NCI-H2081 treated with DMSO at 0.1 percent for 48 hours (cell line): Measurements from ENCODE around the gene MCEMP1.
"Not testable (repeated sequence)": the region's sequence is repeated elsewhere in the genome, so short reads cannot be mapped to it uniquely, and the experiment has no call there.

Experiments used
- DNase-seq: peaks from one replicate; lab custom pipeline; 2025; lab: John Stamatoyannopoulos, UW

MCEMP1 gene

DNA sequence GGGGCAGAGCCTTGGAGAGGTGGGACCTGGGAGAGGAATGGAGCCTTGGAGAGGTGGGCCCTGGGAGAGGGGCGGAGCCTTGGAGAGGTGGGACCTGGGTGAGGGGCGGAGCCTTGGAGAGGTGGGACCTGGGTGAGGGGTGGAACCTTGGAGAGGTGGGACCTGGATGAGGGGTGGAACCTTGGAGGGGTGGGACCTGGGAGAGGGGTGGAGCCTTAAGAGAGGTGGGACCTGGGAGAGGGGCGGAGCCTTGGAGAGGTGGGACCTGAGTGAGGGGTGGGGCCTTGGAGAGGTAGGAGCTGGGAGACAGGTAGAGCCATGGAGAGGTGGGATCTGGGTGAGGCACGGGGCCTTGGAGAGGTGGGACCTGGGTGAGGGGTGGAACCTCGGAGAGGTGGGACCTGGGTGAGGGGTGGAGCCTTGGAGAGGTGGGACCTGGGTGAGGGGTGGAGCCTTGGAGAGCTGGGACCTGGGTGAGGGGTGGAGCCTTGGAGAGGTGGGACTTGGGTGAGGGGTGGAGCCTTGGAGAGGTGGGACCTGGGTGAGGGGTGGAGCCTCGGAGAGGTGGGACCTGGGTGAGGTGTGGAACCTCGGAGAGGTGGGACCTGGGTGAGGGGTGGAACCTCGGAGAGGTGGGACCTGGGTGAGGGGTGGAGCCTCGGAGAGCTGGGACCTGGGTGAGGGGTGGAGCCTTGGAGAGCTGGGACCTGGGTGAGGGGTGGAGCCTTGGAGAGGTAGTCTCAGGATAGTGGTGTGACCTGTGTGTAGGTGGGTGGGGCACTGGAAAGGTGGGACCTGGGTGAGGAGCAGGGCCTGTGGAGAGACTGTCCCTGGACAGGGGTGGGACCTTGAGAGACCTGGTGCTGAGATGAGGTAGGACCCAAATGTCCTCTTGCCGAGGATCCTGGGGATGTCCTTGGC lies 33.0 kb upstream of the MCEMP1 start:
- DNase-seq = not testable (repeated sequence)

DNA sequence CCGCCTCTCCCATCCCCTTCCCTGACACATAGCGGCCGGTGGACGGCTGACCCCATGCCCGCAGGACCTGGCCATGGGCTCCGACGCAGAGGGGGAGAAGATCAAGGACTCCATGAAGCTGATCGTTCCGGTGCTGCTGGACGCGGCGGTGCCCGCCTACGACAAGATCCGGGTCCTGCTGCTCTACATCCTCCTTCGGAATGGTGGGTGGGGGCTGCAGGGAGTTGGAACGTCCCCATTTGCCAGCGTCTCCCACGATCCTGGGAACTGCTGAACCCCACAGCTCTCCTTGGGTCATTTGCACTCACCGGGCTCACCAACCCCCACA lies 32.4 kb upstream of the MCEMP1 start:
- no peak for DNase-seq

DNA sequence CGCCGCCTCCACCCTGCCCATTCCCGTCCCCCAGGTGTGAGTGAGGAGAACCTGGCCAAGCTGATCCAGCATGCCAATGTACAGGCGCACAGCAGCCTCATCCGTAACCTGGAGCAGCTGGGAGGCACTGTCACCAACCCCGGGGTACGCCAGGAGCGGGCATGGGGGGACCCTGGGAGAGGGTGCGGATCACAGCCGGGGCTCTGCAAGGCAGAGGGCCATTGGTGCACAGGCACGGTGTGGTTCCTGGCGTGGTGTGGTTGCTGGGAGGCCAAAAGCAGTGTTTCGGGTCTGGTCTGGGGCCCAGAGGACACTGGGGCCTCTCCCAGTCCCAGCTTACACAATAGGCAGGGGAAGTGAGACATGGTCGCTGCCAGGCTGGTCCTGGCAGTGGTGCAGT lies 31.7 kb upstream of the MCEMP1 start:
- no peak for DNase-seq

DNA sequence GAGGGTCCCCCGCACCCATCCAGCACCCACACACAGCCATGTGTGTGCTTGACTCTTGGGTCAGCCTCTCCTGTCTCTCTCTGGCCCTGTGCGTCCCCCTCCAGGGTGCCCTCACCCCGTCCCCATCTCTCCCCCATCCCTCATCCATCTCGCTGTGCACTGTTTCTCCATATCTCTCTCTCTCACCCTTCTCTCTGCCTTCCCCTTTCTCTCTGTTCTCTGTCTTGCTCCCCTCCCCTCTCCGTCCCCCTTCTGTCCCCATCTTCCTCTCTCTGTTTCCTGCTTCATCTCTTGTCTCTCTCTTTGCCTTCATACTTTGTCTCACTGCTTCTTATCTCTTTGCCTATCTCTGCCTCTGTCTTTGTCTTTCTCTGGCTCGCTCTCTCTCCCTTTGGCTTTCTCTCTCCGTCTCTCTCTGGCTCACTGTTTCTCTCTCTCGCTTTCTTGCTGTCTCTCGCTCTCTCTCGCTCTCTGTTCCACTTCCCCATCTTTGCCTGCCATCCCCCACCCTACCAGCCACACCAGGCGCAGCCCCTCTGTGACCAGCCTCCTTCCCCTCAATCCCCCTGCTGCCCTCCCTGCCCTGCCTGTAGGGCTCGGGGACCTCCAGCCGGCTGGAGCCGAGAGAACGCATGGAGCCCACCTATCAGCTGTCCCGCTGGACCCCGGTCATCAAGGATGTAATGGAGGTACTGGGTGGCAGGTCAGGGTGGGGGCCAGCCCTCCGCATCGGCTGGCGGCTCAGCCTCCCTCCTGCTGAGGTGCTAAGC lies 31.0 kb upstream of the MCEMP1 start:
- DNase-seq = no peak

DNA sequence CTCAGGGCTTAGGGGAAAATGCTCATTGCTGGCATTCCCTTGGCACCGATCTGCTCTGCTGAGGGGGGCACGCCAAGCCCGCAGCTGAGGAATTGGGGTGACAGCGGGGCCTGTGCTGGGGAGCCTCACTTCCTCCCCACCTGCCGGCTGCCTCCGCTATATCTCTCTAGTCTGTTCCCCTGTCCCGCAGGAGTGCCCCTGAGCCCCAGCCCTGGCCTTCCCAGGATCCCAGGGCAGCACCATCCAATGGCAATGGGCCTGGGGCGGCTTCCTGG lies 30.5 kb upstream of the MCEMP1 start:
- DNase-seq = no peak

DNA sequence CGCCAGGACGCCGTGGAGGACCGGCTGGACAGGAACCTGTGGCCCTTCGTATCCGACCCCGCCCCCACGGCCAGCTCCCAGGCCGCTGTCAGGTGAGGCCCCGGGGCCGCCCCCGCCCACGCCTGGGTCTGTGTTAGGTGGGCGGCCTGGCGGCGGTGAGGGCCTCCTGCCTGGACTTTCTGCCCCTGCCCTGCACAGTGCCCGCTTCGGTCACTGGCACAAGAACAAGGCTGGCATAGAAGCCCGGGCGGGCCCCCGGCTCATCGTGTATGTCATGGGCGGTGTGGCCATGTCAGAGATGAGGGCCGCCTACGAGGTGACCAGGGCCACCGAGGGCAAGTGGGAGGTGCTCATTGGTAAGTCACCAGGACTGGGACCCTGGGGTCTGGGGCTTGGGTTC lies 29.7 kb upstream of the MCEMP1 start:
- no peak for DNase-seq

DNA sequence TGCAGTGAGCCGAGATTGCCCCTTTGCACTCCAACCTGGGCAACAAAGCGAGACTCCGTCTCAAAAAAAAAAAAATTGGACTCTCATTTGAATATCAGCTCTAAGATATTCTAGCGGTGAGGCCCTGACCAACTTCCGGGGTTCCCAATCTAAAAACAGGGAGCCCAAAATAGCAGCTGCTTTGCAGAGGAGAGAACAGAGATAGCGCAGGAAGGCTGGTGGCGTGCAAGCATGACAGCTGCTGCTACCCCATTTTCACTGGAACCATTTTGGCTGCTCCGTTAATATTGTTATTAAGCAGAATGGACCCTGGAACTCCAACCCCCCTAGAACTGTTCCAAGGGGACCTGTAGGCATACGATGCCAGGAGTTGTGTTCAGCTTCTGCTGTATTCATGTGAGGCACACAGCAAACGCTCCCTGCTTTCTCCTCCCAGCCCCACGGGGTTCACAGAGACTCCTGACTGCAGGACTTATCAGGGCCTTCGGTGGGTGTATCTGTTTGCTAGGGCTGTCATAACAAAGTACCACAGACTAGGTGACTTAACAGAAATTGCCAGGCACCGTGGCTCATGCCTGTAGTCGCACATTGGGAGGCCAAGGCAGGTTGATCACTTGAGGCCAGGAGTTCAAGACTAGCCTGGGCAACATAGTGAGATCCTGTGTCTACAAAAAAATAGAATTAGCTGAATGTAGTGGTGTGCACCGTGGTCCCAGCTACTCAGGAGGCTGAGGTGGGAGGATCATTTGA lies 28.4 kb upstream of the MCEMP1 start:
- DNase-seq = no peak

DNA sequence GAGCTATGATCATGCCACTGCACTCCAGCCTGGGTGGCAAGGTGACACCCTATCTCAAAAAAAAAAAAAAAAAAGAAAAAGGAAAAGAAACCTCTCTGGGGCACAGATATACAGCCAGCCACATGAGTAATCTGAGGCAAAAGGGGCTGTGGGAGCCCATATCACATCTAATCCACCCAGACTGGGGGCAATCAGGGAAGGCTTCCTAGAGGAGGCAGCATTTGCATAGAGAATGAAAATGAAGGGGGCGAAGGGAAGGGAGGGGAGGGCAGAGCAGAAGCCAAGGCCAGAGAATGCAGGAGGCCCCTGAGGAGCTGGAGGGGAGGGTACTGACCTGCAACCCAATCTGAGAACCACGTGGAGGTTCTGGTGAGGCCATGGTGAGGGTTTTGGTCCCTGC lies 26.7 kb upstream of the MCEMP1 start:
- no peak for DNase-seq

DNA sequence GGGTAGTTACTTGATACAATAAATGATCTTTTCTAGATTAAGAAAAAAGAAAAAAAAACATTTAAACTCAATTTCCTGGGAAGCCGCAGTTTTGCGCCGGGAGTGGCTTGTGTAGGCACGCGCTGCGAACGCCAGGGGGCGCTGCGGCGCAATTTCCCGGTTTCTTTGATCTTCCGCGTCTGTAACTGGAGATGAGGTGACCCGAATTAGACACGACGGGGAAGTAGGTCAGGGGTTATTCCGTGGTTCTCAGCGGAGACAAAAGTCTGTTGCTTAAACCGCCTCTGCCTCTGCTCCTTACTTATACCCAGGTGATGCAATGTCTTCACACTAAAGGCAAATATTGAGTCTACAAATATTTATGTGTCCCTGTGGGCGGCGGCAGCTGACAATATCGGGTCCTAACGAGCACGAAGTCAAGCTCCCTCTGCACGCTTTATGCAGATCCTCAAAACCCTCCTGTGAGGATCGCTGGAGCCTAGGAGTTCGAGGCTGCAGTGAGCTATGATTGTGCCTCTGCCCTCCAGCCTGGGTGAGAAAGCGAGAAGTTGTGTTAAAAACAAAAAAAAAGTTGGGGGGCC lies 24.7 kb upstream of the MCEMP1 start:
- no peak for DNase-seq

DNA sequence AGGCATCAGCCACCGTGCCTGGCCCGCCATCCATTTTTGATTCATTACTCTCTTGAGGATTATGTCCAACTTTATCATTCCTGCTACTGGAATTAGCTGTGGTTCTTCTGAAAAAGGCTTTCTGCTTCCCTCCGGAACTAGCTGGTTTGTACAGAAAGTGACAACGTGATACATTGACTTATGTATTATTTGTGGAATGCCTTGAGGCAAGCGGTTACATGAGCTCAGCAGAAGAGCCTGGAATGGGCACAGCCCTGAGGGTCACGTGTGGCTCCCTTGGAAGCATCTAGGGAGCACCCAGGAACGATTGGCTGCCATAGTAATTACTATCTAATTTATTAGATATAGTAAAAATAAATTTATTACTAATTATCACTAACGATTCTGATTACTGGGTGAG lies 22.5 kb upstream of the MCEMP1 start:
- no peak for DNase-seq

DNA sequence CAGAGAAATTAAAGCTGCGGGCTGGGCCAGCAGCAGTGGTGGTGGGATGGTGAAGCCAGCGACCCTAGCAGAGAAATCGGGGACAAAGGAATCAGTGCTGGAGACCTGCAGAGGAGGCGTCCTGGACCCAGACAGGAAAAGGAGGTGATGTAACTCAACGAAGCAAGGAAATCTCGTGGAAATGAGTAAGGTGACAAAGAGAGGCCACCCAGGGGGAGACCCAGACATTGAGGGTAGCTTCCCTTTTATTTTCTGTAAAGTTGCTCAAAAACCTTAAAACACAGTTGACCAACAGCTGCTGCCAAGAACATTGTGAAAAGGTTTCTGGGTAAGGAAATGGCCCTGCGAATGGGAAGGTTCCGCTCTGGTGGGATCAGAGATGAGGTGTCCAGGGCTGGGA lies 21.3 kb upstream of the MCEMP1 start:
- DNase-seq = no peak

DNA sequence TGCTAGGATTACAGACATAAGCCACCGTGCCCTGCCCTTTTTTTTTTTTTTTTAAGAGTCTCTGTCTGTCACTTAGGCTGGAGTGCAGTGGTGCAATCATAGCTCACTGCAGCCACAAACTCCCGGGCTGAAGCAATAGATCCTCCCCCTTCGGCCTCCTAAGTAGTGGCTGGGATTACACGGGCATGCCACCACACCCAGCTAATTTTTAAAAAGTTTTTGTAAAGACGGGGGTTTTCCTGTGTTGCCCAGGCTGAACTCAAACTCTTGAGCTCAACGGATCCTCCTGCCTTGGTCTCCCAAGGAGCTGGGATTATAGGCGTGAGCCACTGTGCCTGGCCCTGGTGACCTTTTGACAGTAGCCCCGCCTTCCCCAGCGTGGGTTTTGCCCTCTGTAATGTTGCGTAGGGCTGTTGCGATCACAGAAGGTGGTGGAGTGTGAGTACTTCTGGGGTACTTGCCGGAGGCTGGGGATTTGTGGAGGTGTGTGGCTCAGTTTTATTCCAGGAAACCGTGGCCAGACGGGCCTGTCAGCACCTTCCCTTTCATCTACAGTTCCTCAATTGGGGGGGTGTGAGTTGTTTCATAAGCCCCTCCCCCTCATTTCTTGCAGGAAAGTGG lies 19.6 kb upstream of the MCEMP1 start:
- no peak for DNase-seq

DNA sequence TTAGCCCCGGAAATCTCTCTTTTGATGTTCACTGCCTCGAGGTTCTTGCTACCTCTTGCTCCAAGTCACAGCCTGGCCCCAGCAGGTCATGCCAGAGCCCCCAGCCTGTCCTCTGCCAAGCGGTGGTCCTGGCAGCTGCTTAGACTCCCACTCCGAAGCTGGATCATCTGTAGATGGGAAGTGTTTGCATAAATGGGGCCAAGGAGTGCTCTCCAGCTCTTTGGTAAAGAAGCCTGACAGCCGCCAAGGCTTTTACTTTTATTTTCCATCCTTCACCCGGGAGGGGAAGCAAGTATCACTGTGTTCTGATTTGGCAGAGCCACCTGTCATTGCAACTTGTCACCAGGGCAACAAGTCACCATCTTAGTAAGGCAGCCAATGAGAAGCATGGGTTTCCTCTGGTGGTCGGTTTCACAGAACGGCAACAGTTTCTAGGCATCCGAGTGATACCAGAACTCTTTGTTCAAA lies 18.6 kb upstream of the MCEMP1 start:
- no peak for DNase-seq

DNA sequence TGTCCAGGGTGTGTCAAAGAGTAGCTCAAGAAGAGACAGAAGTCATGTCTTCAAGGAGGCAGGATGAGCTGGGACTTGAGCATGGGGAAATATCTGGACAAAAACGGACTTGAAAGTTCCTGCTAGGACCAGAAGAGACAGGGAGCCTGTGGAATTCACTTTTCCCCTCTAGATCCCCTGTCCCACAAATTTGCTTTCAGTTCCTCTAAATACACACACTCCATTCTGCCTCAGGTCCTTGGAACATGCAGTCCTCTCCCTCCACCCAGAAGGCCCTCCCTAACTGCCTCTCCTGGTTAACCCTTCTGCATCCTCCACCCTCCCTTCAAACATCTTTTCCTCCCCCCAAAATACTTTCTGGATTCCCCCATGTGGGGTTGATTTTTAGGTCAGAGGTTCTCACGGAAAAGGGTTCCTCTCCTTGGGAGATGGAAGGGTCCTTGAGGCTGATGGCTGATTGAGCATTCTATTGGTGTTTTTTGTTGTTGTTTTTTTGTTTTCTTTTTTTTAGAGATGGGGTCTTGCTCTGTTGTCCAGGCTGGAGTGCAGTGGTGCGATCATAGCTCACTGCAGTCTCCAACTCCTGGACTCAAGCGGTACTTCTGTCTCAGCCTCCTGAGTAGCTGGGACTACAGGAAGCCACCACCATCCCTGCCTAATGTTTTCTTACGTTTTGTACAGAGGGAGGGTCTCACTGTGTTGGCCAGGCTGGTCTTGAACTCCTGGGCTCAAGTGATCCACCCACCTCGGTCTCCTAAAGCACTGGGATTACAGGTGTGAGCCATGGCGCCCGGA lies 14.9 kb upstream of the MCEMP1 start:
- DNase-seq = no peak

DNA sequence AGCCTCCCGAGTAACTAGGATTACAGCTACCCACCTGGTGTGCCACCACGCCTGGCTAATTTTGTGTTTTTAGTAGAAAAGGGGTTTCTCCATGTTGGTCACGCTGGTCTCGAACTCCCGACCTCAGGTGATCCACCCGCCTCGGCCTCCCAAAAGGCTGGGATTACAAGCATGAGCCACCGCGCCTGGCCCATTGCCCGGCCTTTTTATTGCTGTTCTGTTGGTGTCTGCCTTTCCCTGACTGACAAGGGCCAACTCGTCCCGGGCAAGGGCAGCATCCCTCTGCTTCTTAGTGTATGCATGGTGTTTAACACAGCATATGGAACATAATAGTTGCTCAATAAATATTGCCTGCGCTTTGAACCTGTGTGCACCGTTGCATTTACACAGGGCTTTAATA lies 14.2 kb upstream of the MCEMP1 start:
- DNase-seq = no peak

DNA sequence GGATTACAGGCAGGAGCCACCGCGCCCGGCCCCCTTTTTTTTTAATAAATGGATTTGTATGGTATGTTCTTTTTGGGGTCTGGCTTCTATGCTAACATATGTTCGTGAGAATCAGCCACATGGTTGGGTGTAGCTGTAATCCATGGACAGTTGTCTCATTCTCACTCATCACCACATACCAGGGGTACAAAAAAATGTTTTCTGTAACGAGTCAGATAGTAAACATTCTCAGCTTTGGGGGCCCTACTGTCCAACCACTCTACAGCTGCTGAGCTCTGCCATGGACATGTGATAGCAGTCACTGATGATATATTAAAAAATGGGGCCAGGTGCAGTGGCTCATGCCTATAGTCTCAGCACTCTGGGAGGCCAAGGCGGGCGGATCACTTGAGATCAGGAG lies 13.2 kb upstream of the MCEMP1 start:
- no peak for DNase-seq

DNA sequence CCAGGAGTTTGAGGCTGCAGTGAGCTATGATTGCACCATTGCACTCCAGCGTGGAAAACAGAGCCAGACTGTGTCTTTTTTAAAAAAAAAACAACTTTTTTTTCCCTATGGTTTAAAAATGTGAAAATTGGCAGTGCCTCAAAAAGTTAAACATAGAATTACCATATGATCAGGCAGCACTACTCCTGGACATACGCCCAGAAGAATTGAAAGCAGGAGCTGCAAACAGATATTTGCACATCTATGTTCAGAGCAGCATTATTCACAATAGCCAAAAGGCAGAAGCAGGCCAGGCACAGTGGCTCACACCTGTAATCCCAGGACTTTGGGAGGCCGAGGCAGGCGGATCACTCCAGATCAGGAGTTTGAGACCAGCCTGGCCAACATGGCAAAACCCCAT lies 11.8 kb upstream of the MCEMP1 start:
- no peak for DNase-seq

DNA sequence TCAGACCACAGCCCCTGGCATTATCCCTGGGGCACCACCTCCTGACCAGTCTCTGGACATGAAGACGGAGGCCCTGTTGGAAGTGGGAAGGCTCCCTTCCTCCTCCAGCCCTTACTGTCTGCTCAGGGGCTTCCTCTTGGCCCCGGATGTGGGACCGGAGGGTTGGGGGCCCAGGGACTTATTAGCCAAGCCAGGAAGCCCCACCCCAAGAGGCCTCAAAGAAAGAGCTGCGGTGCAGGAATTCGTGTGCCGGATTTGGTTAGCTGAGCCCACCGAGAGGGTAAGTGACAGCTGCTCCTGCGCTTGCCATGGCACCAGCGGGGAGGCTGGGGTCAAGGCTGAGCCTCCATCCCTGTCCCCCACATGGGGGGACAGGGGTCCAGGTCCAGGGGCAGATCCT lies 8.0 kb upstream of the MCEMP1 start, which contains the start of gene RETN:
TSS of gene RETN (plus strand) at position 208 of the 400 bp plus-strand sequence. CDS start 278 bp downstream, outside the sequence.
- no peak for DNase-seq

DNA sequence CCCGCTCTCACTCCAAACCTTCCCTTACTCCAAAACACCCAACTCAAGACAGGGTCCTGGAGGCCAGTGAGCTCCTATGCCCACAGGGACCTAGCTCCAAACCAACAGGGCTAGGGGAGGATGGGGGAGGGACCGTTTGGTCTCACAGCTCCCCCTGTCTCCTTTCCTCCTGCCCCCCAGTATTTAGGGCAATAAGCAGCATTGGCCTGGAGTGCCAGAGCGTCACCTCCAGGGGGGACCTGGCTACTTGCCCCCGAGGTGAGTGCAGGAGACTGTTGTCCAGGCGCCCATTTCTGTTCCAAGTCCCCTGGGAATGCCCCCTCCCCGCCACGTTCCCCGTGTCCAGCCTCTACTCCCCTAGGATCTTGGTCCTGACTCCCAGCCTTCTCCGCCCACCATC lies 7.2 kb upstream of the MCEMP1 start:
- DNase-seq = no peak

DNA sequence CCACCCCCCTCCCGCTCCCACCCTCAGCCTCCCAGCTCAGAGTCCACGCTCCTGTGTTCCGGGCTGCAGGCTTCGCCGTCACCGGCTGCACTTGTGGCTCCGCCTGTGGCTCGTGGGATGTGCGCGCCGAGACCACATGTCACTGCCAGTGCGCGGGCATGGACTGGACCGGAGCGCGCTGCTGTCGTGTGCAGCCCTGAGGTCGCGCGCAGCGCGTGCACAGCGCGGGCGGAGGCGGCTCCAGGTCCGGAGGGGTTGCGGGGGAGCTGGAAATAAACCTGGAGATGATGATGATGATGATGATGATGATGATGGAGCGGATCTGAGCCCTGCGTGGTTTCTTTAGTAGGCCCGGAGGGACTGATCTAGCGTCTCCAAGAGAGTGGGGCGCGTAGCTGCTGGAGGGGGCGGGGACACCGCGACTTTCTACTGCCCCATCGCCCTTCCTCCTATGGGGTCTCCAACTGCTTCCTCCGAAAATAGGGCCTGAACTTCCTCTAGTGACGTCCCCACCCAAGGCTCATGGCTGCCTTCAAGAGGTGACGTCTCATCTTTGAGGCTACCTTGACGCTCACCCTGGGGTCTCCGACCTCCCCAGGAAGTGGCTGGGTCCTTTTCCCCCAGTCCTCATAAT lies 6.6 kb upstream of the MCEMP1 start:
- DNase-seq = no peak

DNA sequence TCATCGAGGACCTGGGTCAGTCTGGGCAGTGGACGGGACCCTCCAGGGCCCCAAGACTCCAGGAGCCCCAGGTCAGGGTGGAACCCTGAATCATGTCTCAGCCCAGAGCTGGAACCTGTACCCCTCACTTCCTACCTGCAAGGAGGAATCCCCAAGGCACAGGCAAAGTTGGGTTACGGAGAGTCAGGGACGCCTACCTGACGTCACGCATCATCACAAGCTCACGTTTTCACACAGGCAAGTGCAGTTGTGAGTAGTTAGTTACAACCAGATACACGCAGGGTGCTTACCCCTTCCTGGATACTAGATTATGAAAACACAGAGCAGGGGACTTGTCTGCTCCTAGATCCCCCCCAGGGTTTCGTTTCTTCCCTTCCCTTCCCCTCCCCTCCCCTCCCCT lies 6.1 kb upstream of the MCEMP1 start:
- no peak for DNase-seq
